ENCODE results near the gene PURB. TPM values are rescaled to one million over a fixed set of nuclear protein-coding genes. Genes with fewer than 3 reads are reported as not detected.

The PURB gene
- total RNA-seq, 2 experiments from 2014 or later, result 17.0 to 17.4 TPM

DNA sequence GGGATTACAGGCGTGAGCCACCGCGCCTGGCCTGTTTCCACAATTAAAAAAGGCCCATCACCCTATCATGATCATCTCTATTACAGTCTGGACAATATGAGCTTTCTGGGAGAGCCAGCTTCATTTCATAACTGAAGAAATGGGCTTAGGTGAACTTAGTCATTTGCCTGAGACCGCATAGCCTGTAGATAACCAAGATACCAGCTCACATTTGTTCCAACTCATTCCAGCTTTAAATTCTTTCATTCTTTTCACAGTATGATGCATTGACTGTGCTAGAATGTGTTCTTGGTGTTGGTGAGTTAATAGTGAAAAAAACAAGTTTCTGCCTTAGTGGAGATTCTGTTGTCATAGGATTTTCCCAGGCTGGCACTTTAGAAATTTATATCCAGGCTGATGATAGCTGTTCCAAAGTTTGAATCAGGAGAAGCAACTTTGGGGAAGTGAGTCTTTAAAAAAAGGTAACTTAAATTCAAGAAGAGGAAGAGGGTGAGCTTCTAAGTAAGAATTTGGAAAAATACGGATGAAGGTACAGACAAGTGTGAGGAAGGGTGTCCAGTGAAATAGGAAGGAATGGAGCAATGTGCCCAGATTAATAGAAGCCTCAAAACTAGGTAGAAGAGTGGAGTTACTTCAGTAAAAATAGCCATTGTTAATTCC is 35.3 kb downstream of the PURB start:
- ATAC-seq (ENCODE audit: poor library complexity), result no peak

DNA sequence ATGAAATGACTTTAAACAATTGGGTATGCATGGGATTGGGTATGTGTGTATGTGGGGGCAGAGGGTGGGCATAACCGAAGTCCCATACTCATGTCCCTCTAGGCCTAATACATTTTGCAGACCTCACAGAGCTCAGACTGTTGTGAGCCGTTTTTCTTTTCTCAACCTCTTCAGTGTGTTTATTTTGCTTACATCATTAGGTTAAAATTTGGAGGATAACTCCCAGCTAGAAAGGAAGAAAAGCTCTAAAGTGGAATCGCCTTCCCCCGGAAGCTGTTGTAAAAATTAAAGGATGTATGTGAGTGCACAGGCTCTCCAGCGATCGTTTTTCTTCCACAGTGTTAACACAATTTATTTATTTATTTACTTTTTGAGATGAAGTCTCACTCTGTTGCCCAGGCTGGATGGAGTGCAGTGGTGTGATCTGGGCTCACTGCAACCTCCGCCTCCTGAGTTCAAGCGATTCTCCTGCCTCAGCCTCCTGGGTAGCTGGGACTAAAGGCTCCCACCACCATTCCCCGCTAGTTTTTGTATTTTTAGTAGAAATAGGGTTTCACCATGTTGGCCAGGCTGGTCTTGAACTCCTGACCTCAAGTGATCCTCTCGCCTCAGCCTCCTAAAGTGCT is 36.0 kb downstream of the PURB start:
- no peaks in the 10 kb centered on the region for H3K9me3 ChIP-seq (ENCODE audit: control insufficient read depth in 1 of 2, insufficient read depth in 1 of 2, low read length in 2 of 2)
- DNase-seq (no peak), ATAC-seq (ENCODE audit: poor library complexity) (no peak)
- intact Hi-C loops (cut with DNase I, micrococcal nuclease), result loop anchor here (2.0 to 10.0 kb wide), 5 partner anchors 35 to 365 kb away; partner anchors contain the start of genes CCM2 (in 1 of the 2), PURB (in 1 of the 2) and TBRG4 (in 1 of the 2)
- peaks cover 26% of the 10 kb centered on the region for H3K36me3 Mint-ChIP-seq (ENCODE audit: low read depth)
- TF ChIP-seq, protein P1, sequence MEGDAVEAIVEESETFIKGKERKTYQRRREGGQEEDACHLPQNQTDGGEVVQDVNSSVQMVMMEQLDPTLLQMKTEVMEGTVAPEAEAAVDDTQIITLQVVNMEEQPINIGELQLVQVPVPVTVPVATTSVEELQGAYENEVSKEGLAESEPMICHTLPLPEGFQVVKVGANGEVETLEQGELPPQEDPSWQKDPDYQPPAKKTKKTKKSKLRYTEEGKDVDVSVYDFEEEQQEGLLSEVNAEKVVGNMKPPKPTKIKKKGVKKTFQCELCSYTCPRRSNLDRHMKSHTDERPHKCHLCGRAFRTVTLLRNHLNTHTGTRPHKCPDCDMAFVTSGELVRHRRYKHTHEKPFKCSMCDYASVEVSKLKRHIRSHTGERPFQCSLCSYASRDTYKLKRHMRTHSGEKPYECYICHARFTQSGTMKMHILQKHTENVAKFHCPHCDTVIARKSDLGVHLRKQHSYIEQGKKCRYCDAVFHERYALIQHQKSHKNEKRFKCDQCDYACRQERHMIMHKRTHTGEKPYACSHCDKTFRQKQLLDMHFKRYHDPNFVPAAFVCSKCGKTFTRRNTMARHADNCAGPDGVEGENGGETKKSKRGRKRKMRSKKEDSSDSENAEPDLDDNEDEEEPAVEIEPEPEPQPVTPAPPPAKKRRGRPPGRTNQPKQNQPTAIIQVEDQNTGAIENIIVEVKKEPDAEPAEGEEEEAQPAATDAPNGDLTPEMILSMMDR (IDR thresholded peaks at IDR 0.05), result no peak
- H3K36me3 ChIP-seq (ENCODE audit: insufficient read depth, low read length), result no peaks in the 10 kb centered on the region
- H3K4me1 Mint-ChIP-seq (ENCODE audit: low read depth), result peaks cover 34% of the 10 kb centered on the region
- no peaks in the 10 kb centered on the region for H3K27me3 ChIP-seq (ENCODE audit: control insufficient read depth in 1 of 2, insufficient read depth in 2 of 2, low read length in 2 of 2)
- POLR2A ChIA-PET, result interaction anchor here (1.1 to 5.6 kb wide), 14 partner anchors 8 to 359 kb away, joined by 3 to 87 read pairs (median 22); partner anchors contain the start of genes DDX56, NUDCD3, OGDH and PURB
- no peaks in the 10 kb centered on the region for H3K9me3 Mint-ChIP-seq
- H3K27ac ChIP-seq (ENCODE audit: low read depth in 1 of 2, low read length in 2 of 2), result no peak overlapping the region
- H3K4me1 ChIP-seq (ENCODE audit: insufficient read depth, low read length), result peaks cover 10% of the 10 kb centered on the region
- H3K27ac Mint-ChIP-seq, result peak overlapping the region; percentile 95
- H3K27me3 Mint-ChIP-seq, result peaks cover 4% of the 10 kb centered on the region
- no peak overlapping the region for H3K4me3 ChIP-seq (ENCODE audit: low read length)
- peak overlapping the region; percentile 92 for H3K4me3 Mint-ChIP-seq
- CTCF ChIA-PET, result interaction anchor here (1.2 to 3.8 kb wide), 3 partner anchors 8 to 261 kb away, joined by 3 to 26 read pairs (median 7); no protein-coding TSS in a partner anchor

More for the DNA sequence above, 35.3 kb downstream of the PURB start:
- H3K4me3 ChIP-seq (ENCODE audit: low read length), result no peak overlapping the region
- ChIA-PET POLR2A (interaction anchor here (0.7 to 5.6 kb wide), 8 partner anchors 11 to 360 kb away, joined by 3 to 87 read pairs (median 36); partner anchors contain the start of genes DDX56, NUDCD3, OGDH and PURB), CTCF (interaction anchor here (1.8 kb wide), 1 partner anchor 72 kb away, joined by 7 read pairs; no protein-coding TSS in a partner anchor)
- H3K9me3 ChIP-seq (ENCODE audit: control insufficient read depth in 1 of 2, insufficient read depth in 1 of 2, low read length in 2 of 2), result no peaks in the 10 kb centered on the region
- TF ChIP-seq, protein P1 (IDR thresholded peaks at IDR 0.05), result no peak
- Mint-ChIP-seq H3K4me1 (ENCODE audit: low read depth) (peaks cover 29% of the 10 kb centered on the region), H3K9me3 (no peaks in the 10 kb centered on the region), H3K36me3 (ENCODE audit: low read depth) (peaks cover 23% of the 10 kb centered on the region), H3K27me3 (peaks cover 4% of the 10 kb centered on the region), H3K4me3 (peak overlapping the region; percentile 92), H3K27ac (peak overlapping the region; percentile 95)
- H3K36me3 ChIP-seq (ENCODE audit: insufficient read depth, low read length), result no peaks in the 10 kb centered on the region
- H3K27me3 ChIP-seq (ENCODE audit: control insufficient read depth in 1 of 2, insufficient read depth in 2 of 2, low read length in 2 of 2), result no peaks in the 10 kb centered on the region
- no peak overlapping the region for H3K27ac ChIP-seq (ENCODE audit: low read depth in 1 of 2, low read length in 2 of 2)
- intact Hi-C loops (cut with DNase I, micrococcal nuclease), result loop anchor here (2.0 to 10.0 kb wide), 5 partner anchors 35 to 365 kb away; partner anchors contain the start of genes CCM2 (in 1 of the 2), PURB (in 1 of the 2) and TBRG4 (in 1 of the 2)
- peaks cover 8% of the 10 kb centered on the region for H3K4me1 ChIP-seq (ENCODE audit: insufficient read depth, low read length)
- DNase-seq, result no peak

DNA sequence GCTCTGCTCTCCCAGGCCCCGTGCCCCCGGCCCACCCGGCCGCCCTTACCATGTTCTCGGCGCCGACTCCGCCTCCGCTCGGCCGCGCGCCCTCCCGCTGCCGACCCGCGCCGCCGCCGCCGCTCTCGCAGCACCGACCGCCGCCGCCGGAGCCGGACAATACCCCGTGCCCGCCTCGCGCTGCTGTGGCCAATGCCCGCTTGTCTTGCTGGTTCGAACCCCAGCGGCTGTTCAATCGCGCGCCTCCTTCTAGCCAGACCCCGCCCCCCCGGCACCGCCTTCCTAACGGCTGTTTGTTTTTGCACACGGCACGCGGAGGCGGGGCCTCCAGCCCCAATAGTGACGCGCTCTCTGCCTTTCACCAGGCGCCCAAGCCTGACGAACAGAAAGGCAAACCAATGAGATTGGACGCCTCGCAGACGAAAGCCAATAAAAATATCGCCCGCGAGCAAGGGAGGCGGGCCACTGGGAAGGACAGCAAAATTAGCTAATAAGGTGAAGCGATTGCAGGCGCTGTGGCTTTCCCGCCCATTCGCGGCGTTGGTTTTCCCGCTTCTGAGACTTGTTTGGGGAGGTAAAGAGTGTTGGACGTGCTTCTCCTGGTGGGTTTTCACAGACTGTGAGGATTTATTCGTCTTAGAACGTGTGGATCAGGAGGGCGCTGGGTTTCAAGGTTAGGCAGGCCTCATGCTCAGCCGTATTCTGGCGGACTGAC is 37.3 kb downstream of the PURB start, which contains the start of gene H2AZ2:
H2AZ2 (minus strand) TSS at position 168 of the 715 bp plus-strand sequence; CDS start at position 52, 116 bp downstream.
- intact Hi-C loops (cut with DNase I, micrococcal nuclease), result loop anchor here (1.0 to 10.0 kb wide), 16 partner anchors 36 to 363 kb away; partner anchors contain the start of genes PURB (in 2 of the 2), TBRG4 (in 2 of the 2), CCM2 (in 1 of the 2) and OGDH (in 1 of the 2)
- peaks cover 32% of the 10 kb centered on the region for H3K36me3 Mint-ChIP-seq (ENCODE audit: low read depth)
- TF ChIP-seq, protein P1 (IDR thresholded peaks at IDR 0.05), result no peak
- Histone ChIP-seq H3K27me3 (ENCODE audit: control insufficient read depth in 1 of 2, insufficient read depth in 2 of 2, low read length in 2 of 2) (no peaks in the 10 kb centered on the region), H3K27ac (ENCODE audit: low read depth in 1 of 2, low read length in 2 of 2) (peak within 1 kb of the TSS; percentile 92 to 99), H3K36me3 (ENCODE audit: insufficient read depth, low read length) (no peaks in the 10 kb centered on the region), H3K9me3 (ENCODE audit: control insufficient read depth in 1 of 2, insufficient read depth in 1 of 2, low read length in 2 of 2) (no peaks in the 10 kb centered on the region), H3K4me1 (ENCODE audit: insufficient read depth, low read length) (peaks cover 16% of the 10 kb centered on the region), H3K4me3 (ENCODE audit: low read length) (peak within 1 kb of the TSS; percentile 71)
- peaks cover 4% of the 10 kb centered on the region for H3K27me3 Mint-ChIP-seq
- no peaks in the 10 kb centered on the region for H3K9me3 Mint-ChIP-seq
- peak within 1 kb of the TSS; percentile 95 for H3K27ac Mint-ChIP-seq
- ChIA-PET CTCF (interaction anchor here (0.7 to 3.8 kb wide), 14 partner anchors 9 to 288 kb away, joined by 3 to 26 read pairs (median 3); partner anchors contain the start of genes PURB and TBRG4), POLR2A (interaction anchor here (0.6 to 5.6 kb wide), 35 partner anchors 9 to 590 kb away, joined by 3 to 87 read pairs (median 6); partner anchors contain the start of genes CCM2, DDX56, MYO1G and NUDCD3)
- H3K4me3 Mint-ChIP-seq, result peak within 1 kb of the TSS; percentile 92
- H3K4me1 Mint-ChIP-seq (ENCODE audit: low read depth), result peaks cover 40% of the 10 kb centered on the region
- peak; percentile 72 for ATAC-seq (ENCODE audit: poor library complexity)
- DNase-seq, result peak; percentile 100
